Right cardiac atrium (tissue), 5 donors: ENCODE data around the gene SEC62. TPM values are rescaled to one million over a fixed set of nuclear protein-coding genes. Genes with fewer than 3 reads are reported as not detected.

ENCODE experiments used
- ATAC-seq, 2 donors: fragments of 200-7000 bp; cut with Tn5 transposase; one replicate each; pipeline versions ENCODE4 v1.8.0 to v1.9.1; 2020; ENCODE audit warnings: moderate library complexity in 2 of 2, mild to moderate bottlenecking in 1 of 2
- DNase-seq, 3 donors: peaks; one replicate each; pipeline ENCODE4 v3.0.0-alpha.2; 2020
- H3K27ac ChIP-seq: one replicate; pipeline ENCODE4 v1.5.1; 2013; ENCODE audit warnings: mild to moderate bottlenecking, low read length, control low read depth, moderate library complexity
- H3K27me3 ChIP-seq: one replicate; pipeline ENCODE4 v1.6.1; 2013; ENCODE audit not compliant: control insufficient read depth, insufficient read depth
- H3K4me1 ChIP-seq: one replicate; pipeline ENCODE4 v1.6.1; 2013; ENCODE audit warnings: low read length; ENCODE audit not compliant: control insufficient read depth, insufficient read depth
- H3K4me3 ChIP-seq: one replicate; pipeline ENCODE4 v1.5.1; 2013; ENCODE audit warnings: low read length, control low read depth
- H3K9me3 ChIP-seq: one replicate; pipeline ENCODE4 v1.6.1; 2013; ENCODE audit warnings: low read length; ENCODE audit not compliant: control insufficient read depth
- WGBS: extraction: QIAGEN DNeasy Blood & Tissue Kit; methylation state at CpG from one replicate; pipeline ENCODE4 v1.1.7; 2013; 5-methylcytosine and 5-hydroxymethylcytosine counted together
- intact Hi-C, 4 donors: fragments of 100-400 bp; cut with DNase I; formaldehyde crosslinking; loops; one replicate each; pipeline versions ENCODE4 v1.11.0 to v1.14.0; 2022 to 2023
- polyA plus RNA-seq: library from polyadenylated mRNA; stranded (reverse); fragments of 200-250 nt; gene quantifications from one replicate; pipeline ENCODE4 v1.2.3, GENCODE V29; 2013
- total RNA-seq, 4 donors: library from RNA; stranded (reverse); fragmentation: NEBNext Ultra II Directional; extraction: Animal tissue kit (Norgen Biotek cat#: 25700); gene quantifications; one replicate each; pipeline ENCODE4 v1.2.1, GENCODE V29; 2021
- donor health status: healthy with polysubstance abuse.
- donor health status: DM: no; HTN: yes; CAD: no.
- donor health status: DM: no; HTN: no; CAD: no.
- donor health status: DM: no; HTN: yes; CAD: no; lungs with severe emphysema.
- donor health status: DM: yes; HTN: yes; CAD: no.

SEC62 gene
- total and polyA plus RNA-seq, 5 donors = 45.0 to 99.7 (median 96.6) TPM

DNA sequence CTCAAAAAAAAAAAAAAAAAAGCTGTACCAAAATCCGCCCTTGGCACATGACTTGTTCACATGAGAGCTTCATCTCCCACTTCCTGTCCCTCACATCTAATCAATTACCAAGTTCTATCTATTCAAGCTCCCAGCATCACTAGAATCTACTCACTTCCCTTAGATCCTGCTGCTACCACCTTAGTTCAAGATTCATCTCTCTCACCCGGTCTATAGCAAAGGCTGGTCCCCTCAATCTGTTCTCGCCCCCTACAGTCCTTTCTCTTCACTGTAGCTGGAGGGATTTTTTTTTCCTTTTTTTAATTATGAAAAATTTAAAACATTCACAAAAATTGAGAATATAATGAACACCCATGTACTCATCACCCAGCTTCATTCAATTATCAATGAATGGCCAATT lies 54.5 kb downstream of the SEC62 start:
- Histone ChIP-seq H3K27me3 (no peaks in the 10 kb centered on the region), H3K4me1 (no peaks in the 10 kb centered on the region), H3K27ac (no peak overlapping the region), H3K9me3 (no peaks in the 10 kb centered on the region), H3K4me3 (no peak overlapping the region)
- DNase-seq (no peak), ATAC-seq (no peak)
- intact Hi-C loops = no loop called here
- WGBS = 72% methylated on average over 3 of the region's 3 CpGs

DNA sequence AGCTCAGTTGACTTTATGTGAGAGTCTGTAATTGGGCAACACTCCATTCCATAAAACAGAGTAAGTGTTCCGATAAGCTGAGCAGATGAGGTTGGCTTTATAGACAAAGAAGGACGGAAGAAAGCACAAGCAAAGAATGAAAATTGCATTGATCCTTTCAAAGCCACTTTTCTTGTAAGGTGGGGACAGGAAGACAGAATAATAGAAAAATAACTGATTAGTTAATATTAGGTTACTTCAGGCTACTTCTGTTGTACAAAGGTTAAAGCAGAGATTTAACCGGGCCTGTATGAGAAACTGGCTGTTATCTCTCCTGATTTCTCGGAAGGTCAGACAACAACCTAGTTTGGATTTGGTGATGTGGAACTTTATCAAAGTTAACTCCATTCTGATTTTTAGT lies 55.7 kb downstream of the SEC62 start:
- 89% methylated on average over 4 of the region's 4 CpGs for WGBS
- DNase-seq (no peak), ATAC-seq (no peak)
- Histone ChIP-seq H3K9me3 (no peaks in the 10 kb centered on the region), H3K4me3 (no peak overlapping the region), H3K4me1 (no peaks in the 10 kb centered on the region), H3K27me3 (no peaks in the 10 kb centered on the region), H3K27ac (no peak overlapping the region)
- intact Hi-C loops = no loop called here

GRCh38 chr3:170023165-170023564 lies 56.6 kb downstream of the SEC62 start:
- Histone ChIP-seq H3K27ac (no peak overlapping the region), H3K4me3 (no peak overlapping the region), H3K4me1 (no peaks in the 10 kb centered on the region), H3K9me3 (no peaks in the 10 kb centered on the region), H3K27me3 (no peaks in the 10 kb centered on the region)
- WGBS = 78% methylated on average over 1 of the region's 1 CpG
- ATAC-seq = no peak
- DNase-seq = no peak
- intact Hi-C loops = no loop called here

- no peak overlapping the region for H3K4me3 ChIP-seq
- H3K27me3 ChIP-seq = no peaks in the 10 kb centered on the region
- WGBS = 90% methylated on average over 4 of the region's 4 CpGs
- ATAC-seq = no peak
- intact Hi-C loops = no loop called here
- H3K9me3 ChIP-seq = no peaks in the 10 kb centered on the region
- H3K27ac ChIP-seq = no peak overlapping the region
- no peaks in the 10 kb centered on the region for H3K4me1 ChIP-seq
- DNase-seq = no peak
Observed at GRCh38 chr3:170024581-170024980, 58.0 kb downstream of the SEC62 start.

- H3K27me3 ChIP-seq = no peaks in the 10 kb centered on the region
- ATAC-seq = no peak
- H3K4me1 ChIP-seq = no peaks in the 10 kb centered on the region
- intact Hi-C loops = no loop called here
- no peak overlapping the region for H3K4me3 ChIP-seq
- DNase-seq = no peak
- WGBS = 68% methylated on average over 4 of the region's 4 CpGs
- no peaks in the 10 kb centered on the region for H3K9me3 ChIP-seq
- H3K27ac ChIP-seq = no peak overlapping the region
Observed at GRCh38 chr3:170027233-170028102, 60.9 kb downstream of the SEC62 start.

DNA sequence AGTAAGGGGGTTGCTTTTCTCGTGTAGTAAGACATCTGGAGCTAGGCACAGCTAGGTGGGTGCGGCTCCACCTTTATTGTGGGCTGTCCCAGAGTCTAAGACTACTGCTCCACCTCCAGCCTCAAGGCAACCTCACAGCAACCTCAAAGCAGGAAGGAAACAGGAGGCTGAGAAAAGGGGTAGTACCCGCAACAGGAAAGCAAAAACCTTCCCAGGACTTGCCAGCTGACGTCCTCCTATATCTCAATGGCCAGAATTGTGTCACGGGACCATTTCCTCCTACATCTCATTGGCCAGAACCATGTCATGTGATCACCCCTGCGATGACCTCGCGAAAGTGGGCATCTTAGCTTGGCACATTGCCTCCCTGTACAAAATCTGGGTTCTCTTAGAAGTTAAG lies 66.9 kb downstream of the SEC62 start:
- Histone ChIP-seq H3K27me3 (no peaks in the 10 kb centered on the region), H3K4me1 (no peaks in the 10 kb centered on the region), H3K4me3 (no peak overlapping the region), H3K27ac (no peak overlapping the region), H3K9me3 (no peaks in the 10 kb centered on the region)
- 81% methylated on average over 8 of the region's 8 CpGs for WGBS
- no peak for DNase-seq
- ATAC-seq = no peak
- intact Hi-C loops = loop anchor here in 1 of 4 donors (10.0 kb wide), 1 partner anchor 179 kb away; no protein-coding TSS in a partner anchor

- no peaks in the 10 kb centered on the region for H3K27me3 ChIP-seq
- no peaks in the 10 kb centered on the region for H3K9me3 ChIP-seq
- no peaks in the 10 kb centered on the region for H3K4me1 ChIP-seq
- intact Hi-C loops = loop anchor here in 1 of 4 donors (10.0 kb wide), 1 partner anchor 183 kb away; no protein-coding TSS in a partner anchor
- peak; percentile 73 to 88 (median 87) for DNase-seq
- WGBS = 5% methylated on average over 78 of the region's 78 CpGs
- no peak within 1 kb of the TSS for H3K27ac ChIP-seq
- ATAC-seq = peak; percentile 85 to 86
- H3K4me3 ChIP-seq = peak within 1 kb of the TSS; percentile 51
Observed at GRCh38 chr3:170037463-170038433, 71.1 kb downstream of the SEC62 start, which contains the start of gene GPR160. GPR160 (plus strand) TSS chr3:170037995; CDS start chr3:170083973, 45,978 bp downstream.

DNA sequence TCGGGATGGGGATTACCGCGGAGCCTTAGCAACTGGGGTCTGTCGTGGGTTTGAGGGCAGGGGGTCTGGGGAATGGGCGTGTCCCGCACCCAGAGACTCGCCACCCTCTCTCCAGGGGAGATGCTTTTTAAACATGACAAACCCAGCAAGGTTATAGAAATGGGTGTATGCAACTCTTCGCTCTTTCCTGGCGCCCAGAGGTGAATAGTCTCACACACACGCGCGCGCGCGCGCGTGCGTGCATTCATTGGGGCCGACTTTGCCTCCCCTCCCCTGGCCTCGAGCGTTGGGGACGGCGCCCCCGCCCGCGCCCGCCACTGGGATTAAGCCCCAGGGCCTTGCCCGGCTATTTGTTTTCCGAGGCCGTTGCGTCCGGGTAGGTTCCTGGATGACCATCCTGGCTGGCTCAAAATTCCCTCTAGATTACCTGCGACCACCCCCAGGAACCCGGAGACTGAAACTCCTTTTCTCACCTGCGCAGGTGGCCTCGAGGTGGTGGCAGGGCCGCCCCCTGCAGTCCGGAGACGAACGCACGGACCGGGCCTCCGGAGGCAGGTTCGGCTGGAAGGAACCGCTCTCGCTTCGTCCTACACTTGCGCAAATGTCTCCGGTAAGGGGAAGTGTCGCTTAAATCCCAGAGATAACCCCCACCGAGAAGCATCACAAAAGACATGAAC lies 72.0 kb downstream of the SEC62 start:
- WGBS = 6% methylated on average over 51 of the region's 51 CpGs
- intact Hi-C loops = loop anchor here in 1 of 4 donors (10.0 kb wide), 1 partner anchor 184 kb away; no protein-coding TSS in a partner anchor
- Histone ChIP-seq H3K4me1 (no peaks in the 10 kb centered on the region), H3K9me3 (no peaks in the 10 kb centered on the region), H3K4me3 (peak overlapping the region; percentile 51), H3K27ac (no peak overlapping the region), H3K27me3 (no peaks in the 10 kb centered on the region)
- ATAC-seq = peak; percentile 20 to 23
- DNase-seq = no peak

GRCh38 chr3:170040418-170040817 lies 73.8 kb downstream of the SEC62 start:
- intact Hi-C loops = no loop called here
- 41% methylated on average over 8 of the region's 8 CpGs for WGBS
- DNase-seq (no peak), ATAC-seq (no peak)
- H3K4me1 ChIP-seq = no peaks in the 10 kb centered on the region
- no peaks in the 10 kb centered on the region for H3K9me3 ChIP-seq
- no peak overlapping the region for H3K4me3 ChIP-seq
- H3K27me3 ChIP-seq = no peaks in the 10 kb centered on the region
- no peak overlapping the region for H3K27ac ChIP-seq

DNA sequence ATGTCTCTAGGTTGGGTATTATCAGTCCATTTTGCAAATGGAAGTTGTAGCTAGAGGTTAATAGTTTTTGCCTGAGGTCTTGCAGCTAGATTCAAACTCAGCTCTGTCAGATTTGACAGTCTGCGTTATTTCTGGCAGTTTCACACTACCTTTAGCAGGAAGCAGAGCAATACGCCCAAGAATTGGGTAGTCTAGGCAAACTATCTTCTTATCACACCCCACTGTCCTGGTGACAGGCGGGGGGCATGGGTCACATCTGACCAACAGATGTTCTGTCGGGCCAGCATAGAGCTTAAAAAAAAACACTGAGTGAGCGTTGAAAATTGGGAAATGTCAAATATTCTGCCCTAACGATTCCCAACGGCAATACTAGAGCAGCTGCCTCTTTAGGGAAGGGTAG lies 76.9 kb downstream of the SEC62 start:
- WGBS = 57% methylated on average over 7 of the region's 7 CpGs
- DNase-seq (no peak), ATAC-seq (no peak)
- H3K9me3 ChIP-seq = no peaks in the 10 kb centered on the region
- intact Hi-C loops = no loop called here
- no peak overlapping the region for H3K27ac ChIP-seq
- H3K4me1 ChIP-seq = no peaks in the 10 kb centered on the region
- H3K4me3 ChIP-seq = no peak overlapping the region
- H3K27me3 ChIP-seq = no peaks in the 10 kb centered on the region
